SKM-1 (cell line): ENCODE data around the gene STAC3.
A peak's percentile ranks its signal among the peaks of the same experiment; 100 is the strongest.

Experiments used
- DNase-seq: peaks from one replicate; lab custom pipeline; 2025; ENCODE audit not compliant: unreplicated experiment; lab: John Stamatoyannopoulos, UW

Gene STAC3

DNA sequence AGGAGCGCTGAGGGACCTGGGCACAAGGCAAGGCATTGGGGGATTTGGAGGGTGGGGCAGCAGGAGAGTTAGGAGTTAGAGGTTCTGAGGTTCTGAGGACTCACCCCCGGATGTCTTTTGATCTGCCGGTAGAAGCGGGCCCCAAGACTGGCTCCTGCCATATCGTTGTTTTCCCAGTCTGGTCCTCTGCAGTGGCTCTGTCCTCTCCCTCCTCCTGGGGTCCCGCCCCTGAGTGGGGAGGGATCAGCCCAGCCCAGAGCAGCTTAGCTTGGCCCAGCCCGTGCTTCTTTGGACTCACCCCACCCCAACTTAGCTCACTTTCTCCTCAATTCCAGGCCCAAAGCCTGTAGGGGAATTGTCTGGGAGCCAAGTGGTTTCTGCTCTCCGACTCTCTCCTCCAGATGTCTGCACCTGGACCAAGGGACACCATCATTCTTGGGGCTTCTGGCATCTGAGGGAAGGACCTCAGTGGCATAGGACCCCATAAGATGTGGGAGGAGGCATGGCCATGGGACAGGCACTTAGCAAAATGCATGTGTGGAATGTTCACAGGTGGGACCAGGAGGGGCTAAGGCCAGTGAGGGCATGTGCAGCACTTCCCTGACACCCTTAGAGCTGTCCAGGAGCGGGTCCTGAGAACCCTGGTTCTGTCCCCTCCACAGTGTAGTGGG, 13.9 kb downstream of the STAC3 start:
- no peak for DNase-seq

DNA sequence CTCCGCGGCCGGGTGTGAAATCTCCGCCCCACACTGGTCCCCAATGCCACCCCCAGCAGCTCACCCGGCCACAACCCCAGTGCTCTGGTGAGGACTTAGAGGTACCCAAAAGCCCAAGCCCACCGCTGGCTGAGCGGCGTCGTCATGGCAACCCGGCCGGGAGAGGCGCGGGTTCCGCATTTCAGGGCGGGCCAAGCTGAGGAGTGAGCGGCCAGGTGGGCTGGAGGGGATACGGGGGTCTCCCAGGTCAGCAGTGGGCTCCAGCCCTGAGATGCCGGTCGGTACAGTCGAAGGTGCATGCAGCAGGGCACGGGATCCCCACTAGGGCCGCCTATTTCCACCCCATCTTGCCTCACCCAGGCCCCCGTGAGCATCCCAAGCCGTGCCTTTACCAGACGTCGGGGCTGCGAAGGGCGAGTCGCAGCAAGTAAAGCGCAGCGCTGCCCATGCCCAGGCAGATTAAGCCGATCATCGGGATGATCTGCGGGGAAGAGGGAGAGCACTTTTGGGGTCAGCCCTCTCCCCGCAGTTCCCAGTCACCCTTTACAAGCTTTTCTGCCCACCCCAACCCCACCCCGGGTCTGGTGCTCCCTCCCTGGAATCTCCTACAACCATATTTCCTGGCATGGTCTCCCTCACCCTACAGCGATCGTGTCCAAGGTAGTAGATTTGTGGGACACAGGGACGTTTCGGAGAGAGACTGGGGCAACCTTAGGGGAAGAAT, 14.6 kb downstream of the STAC3 start:
- no peak for DNase-seq

GRCh38 chr12:57235728-57236131, 15.3 kb downstream of the STAC3 start:
- DNase-seq, result no peak

GRCh38 chr12:57235017-57235727, 15.8 kb downstream of the STAC3 start:
- no peak for DNase-seq

GRCh38 chr12:57234571-57235016, 16.4 kb downstream of the STAC3 start:
- no peak for DNase-seq

DNA sequence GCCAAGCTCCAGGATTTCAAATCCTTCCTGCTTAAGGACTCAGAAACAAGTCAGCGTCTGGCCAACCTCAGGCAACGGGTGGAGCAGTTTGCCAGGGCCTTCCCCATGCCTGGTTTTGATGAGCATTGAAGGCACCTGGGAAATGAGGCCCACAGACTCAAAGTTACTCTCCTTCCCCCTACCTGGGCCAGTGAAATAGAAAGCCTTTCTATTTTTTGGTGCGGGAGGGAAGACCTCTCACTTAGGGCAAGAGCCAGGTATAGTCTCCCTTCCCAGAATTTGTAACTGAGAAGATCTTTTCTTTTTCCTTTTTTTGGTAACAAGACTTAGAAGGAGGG, 16.8 kb downstream of the STAC3 start:
- no peak for DNase-seq

DNA sequence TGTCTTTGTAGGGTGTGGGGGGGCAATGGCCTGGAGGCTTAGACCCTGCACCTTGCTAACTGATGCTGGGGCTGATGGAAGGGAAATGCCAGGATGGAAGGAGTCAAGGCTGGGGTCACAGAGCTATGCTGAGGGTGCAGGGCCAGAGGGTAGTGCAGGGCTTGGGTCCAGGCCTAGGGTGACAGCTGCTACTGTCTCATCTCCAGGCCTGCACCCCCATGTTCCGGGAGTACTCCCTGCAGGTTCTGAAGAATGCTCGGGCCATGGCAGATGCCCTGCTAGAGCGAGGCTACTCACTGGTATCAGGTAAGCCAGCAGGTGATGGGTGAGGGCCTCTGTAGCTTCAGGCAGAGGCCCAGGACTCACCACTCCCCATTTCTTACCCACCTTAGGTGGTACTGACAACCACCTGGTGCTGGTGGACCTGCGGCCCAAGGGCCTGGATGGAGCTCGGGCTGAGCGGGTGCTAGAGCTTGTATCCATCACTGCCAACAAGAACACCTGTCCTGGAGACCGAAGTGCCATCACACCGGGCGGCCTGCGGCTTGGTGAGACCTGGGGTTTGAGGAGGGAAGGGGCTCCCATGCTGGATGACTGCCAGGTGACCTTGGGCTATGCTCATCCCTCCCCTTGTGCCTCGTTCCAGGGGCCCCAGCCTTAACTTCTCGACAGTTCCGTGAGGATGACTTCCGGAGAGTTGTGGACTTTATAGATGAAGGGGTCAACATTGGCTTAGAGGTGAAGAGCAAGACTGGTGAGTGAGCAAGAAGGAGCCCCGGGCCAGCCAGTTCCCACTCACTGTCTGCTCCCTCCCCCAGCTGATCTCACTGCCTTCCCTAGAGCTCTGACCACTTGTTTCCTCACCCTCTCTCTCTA, 17.4 kb downstream of the STAC3 start:
- DNase-seq, result no peak

DNA sequence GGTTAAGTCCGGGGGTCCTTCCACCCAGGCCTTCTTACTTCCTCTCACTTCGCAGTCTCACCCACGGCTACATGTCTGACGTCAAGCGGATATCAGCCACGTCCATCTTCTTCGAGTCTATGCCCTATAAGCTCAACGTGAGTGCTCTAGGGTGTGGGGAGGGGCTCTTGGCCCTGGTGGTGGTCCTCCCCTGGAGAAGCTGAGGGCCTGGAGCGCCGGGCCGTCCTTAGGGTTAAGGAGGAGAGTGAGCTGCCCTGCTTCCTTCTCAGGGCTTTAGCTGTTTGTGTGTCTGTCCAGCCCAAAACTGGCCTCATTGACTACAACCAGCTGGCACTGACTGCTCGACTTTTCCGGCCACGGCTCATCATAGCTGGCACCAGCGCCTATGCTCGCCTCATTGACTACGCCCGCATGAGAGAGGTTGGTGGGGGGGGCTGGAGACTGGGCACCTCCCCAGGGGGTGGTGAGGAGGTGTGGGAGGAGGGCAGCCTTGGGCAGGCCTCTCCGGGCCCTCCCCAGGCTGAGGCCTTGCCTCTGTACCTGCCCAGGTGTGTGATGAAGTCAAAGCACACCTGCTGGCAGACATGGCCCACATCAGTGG, 18.7 kb downstream of the STAC3 start:
- no peak for DNase-seq

DNA sequence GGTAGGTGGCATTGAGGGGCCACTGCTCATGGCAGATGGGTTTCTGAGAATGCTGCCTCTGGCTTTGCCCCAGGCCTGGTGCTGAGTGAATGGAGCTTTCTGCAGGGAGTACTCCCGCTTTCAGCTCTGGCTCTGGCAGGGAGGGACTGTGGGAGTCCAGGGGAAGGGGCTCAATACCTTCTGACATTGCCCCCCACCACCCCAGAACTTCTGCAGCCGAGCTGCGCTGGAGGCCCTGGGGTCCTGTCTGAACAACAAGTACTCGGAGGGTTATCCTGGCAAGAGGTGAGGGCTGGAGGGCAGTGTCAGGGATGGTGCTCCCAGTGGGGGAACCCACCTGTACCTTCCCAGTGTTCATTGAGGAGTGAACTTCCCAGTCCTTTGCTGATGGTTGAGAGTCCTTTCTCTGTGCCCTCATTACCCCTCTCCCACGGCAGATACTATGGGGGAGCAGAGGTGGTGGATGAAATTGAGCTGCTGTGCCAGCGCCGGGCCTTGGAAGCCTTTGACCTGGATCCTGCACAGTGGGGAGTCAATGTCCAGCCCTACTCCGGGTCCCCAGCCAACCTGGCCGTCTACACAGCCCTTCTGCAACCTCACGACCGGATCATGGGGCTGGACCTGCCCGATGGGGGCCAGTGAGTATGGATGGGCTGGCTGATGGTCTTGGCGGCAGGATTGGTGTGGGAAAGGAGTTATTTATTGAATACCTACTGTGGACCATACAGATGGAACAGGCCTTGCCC, 19.5 kb downstream of the STAC3 start:
- no peak for DNase-seq

DNA sequence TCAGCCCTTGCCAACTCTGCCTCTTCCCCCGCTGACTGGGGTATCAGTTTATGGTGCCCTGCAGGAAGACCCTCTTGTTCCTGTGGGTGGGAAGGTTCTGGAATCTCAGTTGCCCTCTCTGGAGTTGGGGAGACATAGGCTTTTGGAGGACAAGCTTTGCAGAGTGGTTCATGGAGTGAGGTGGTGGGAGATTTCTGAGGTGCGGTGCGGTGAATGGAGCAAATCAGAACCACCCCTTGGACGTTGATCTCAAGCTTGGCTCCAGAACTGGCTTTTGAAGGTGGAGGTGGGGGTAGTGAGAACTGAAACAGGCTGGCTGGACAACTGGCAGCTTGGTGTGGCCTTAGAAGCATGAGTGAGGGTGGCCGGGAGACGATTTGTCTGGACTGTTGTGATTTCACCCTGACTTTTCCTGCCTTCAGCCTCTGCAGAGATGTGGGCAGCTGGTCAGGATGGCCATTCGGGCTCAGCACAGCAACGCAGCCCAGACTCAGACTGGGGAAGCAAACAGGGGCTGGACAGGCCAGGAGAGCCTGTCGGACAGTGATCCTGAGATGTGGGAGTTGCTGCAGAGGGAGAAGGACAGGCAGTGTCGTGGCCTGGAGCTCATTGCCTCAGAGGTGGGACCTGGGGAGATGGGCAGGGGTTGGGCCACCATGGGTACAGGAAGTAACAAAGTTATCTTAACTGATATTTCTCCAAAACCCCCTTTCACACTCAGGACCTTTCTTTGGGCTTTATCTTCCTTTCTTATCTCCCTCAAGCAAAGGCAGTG, 20.4 kb downstream of the STAC3 start:
- DNase-seq, result no peak

DNA sequence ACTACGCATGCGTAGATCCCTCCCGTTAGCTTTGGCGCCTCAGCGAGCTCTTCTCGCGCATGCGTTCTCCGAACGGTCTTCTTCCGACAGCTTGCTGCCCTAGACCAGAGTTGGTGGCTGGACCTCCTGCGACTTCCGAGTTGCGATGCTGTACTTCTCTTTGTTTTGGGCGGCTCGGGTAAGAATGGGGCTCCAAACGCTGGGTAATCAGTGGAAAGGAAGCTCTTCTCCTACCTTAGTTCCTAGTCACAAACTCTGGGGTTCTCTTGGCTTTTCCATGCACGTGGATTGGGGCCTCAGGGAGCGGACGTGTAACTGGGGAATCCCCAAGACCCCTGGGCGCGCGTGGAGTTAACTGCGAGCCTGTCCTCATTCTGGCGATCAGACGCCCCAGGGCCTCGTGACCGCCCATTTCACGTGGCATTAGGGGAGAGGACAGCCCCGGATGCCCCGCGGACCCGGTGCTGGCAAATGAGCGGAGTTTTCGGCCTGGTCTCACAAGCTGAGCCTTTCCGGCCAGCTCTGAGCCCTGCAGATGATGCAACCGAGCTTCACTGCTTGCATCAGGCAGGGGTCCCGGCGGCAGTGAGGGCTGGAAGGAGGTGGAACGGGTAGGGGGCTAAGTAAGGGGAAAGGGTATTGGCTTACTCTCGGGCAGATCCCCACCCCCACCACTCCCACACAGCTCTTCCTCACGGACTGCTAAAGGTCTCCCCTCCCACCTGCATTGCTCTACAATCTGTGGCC, 21.2 kb downstream of the STAC3 start, which contains the start of gene SHMT2:
SHMT2 (plus strand) TSS at position 78 of the 747 bp plus-strand sequence; CDS start at position 146, 68 bp downstream.
- DNase-seq, result peak; percentile 70

- no peak for DNase-seq
These were observed 21.8 kb downstream of the STAC3 start for GRCh38 chr12:57229046-57229633.

- DNase-seq, result no peak
These were observed 23.5 kb downstream of the STAC3 start for GRCh38 chr12:57227315-57228115.

DNA sequence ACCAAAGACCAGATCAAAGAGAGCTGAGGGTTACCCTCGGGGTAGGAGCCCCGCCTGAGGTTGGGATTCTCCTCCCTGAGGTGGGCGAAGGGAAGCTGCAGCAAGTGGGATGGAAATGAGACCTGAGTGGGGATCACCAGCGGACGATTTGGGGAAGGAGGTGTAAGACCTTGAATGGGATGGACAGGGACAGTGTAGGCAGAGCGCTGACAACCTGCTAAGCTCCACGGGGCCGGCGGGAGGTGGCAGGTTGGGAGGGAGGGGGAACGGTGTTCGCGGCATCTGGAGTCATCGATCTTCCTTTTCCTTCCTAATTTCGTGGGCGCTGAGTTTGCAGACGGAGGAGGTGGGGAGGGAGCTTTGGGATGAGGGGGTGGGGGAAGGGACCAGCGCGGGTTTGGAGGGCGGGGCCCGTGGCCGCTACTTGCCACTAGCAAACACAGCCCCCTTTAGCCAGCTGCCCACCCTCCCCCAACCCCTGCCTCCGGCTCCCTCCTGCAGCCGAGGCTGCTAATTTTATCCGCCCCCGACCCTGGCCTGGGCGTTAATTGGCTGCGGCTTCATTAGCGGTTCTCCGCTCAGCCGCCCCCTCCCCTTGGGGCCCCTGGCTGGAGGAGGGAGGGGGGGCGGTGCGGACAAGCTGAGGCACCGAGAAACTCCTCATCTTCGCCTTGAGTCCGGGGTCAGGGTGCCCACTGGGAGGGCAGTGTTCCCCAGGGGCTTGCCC, 24.2 kb downstream of the STAC3 start:
- no peak for DNase-seq

- DNase-seq, result no peak
These were observed 25.2 kb downstream of the STAC3 start for GRCh38 chr12:57225680-57226210.

GRCh38 chr12:57224973-57225679, 25.9 kb downstream of the STAC3 start:
- no peak for DNase-seq
